KG1 (cell line): ENCODE data around the gene PPIB.
"Not testable (repeated sequence)": the region's sequence is repeated elsewhere in the genome, so short reads cannot be mapped to it uniquely, and the experiment has no call there.

Source experiments
- DNase-seq: peaks from one replicate; lab custom pipeline; 2025; lab: John Stamatoyannopoulos, UW

PPIB gene

GRCh38 chr15:64110108-64110701 lies 52.6 kb downstream of the PPIB start:
- not testable (repeated sequence) for DNase-seq

GRCh38 chr15:64107337-64107736 lies 55.5 kb downstream of the PPIB start:
- DNase-seq = no peak
